Keratinocyte (primary cell): ENCODE measurements around the gene COL7A1. TPM values are rescaled to one million over a fixed set of nuclear protein-coding genes. Genes with fewer than 3 reads are reported as not detected.

ENCODE experiments used
- DNase-seq: peaks from one replicate; pipeline ENCODE4 v3.0.0-alpha.2; 2011; ENCODE audit warnings: low read depth, missing footprints, low spot score
- FAIRE-seq: peaks from 2 replicates; lab custom pipeline; 2011; peaks lifted over from hg19 to GRCh38; lab: Jason Lieb, UNC
- H2AFZ ChIP-seq: 2 replicates; pipeline ENCODE4 v1.6.0; 2012; ENCODE audit warnings: low read length, control low read depth, inconsistent platforms; ENCODE audit not compliant: control insufficient read depth
- H3K27ac ChIP-seq: 2 replicates; pipeline ENCODE4 v1.5.1; 2011; ENCODE audit warnings: low read length; ENCODE audit not compliant: control insufficient read depth, insufficient read depth
- H3K27me3 ChIP-seq: 3 replicates; pipeline ENCODE4 v1.6.0; 2011; ENCODE audit warnings: low read length; ENCODE audit not compliant: control insufficient read depth, insufficient read depth; ENCODE audit errors: extremely low read depth
- H3K36me3 ChIP-seq, 2 experiments: 2 replicates in 1 of 2; 3 replicates in 1 of 2; pipeline ENCODE4 v1.5.1; 2011; ENCODE audit warnings: low read length in 2 of 2, mild to moderate bottlenecking in 1 of 2; ENCODE audit not compliant: control insufficient read depth in 2 of 2, insufficient read depth in 2 of 2; ENCODE audit errors: extremely low read depth in 1 of 2
- H3K4me1 ChIP-seq: 3 replicates; pipeline ENCODE4 v1.5.1; 2011; ENCODE audit warnings: low read length; ENCODE audit not compliant: control insufficient read depth, insufficient read depth; ENCODE audit errors: extremely low read depth
- H3K4me2 ChIP-seq: 3 replicates; pipeline ENCODE4 v1.6.0; 2011; ENCODE audit warnings: low read depth, low read length; ENCODE audit not compliant: control insufficient read depth, insufficient read depth; ENCODE audit errors: extremely low read depth
- H3K4me3 ChIP-seq, 3 experiments: fragments of 200-600 bp in 1 of 3; sonication (generic) in 1 of 3; 2 replicates in 2 of 3; 3 replicates in 1 of 3; pipeline ENCODE4 v1.5.1; 2011 to 2016; ENCODE audit warnings: low read length in 3 of 3, mild to moderate bottlenecking in 3 of 3, control low read depth in 2 of 3, inconsistent platforms in 1 of 3, low read depth in 1 of 3, mixed read lengths in 1 of 3, mixed run types in 1 of 3, moderate library complexity in 1 of 3; ENCODE audit not compliant: control insufficient read depth in 2 of 3, insufficient read depth in 2 of 3; ENCODE audit errors: extremely low read depth in 1 of 3
- H3K79me2 ChIP-seq: 2 replicates; pipeline ENCODE4 v1.6.0; 2012; ENCODE audit warnings: low read length; ENCODE audit not compliant: control insufficient read depth, insufficient read depth
- H3K9ac ChIP-seq: 3 replicates; pipeline ENCODE4 v1.6.0; 2011; ENCODE audit warnings: low read length; ENCODE audit not compliant: control insufficient read depth, insufficient read depth; ENCODE audit errors: extremely low read depth
- H3K9me1 ChIP-seq: 3 replicates; pipeline ENCODE4 v1.6.0; 2011; ENCODE audit warnings: low read length; ENCODE audit not compliant: control insufficient read depth, insufficient read depth; ENCODE audit errors: extremely low read depth
- H3K9me3 ChIP-seq: 2 replicates; pipeline ENCODE4 v1.5.1; 2012; ENCODE audit warnings: low read depth, low read length; ENCODE audit not compliant: control insufficient read depth
- H4K20me1 ChIP-seq: 3 replicates; pipeline ENCODE4 v1.6.0; 2011; ENCODE audit warnings: low read length; ENCODE audit not compliant: control insufficient read depth, insufficient read depth; ENCODE audit errors: extremely low read depth
- EZH2 ChIP-seq: IDR thresholded peaks from one replicate; pipeline ENCODE4 v1.6.1; 2012; ENCODE audit warnings: inconsistent platforms, mild to moderate bottlenecking, low read length, moderate library complexity
- dilution Hi-C: fragments of 300-500 bp; cut with MboI; formaldehyde crosslinking; loops from one replicate; pipeline ENCODE4 v1.7.0; 2020; ENCODE audit warnings: low sequenced_read_pairs; ENCODE audit not compliant: extremely low pct_ligation_motif_present
- polyA plus RNA-seq, 5 experiments: library from polyadenylated mRNA; depleted of rRNA in 3 of 5; stranded (reverse) in 3 of 5; stranded (forward) in 1 of 5; unstranded in 1 of 5; fragments of >200 nt; gene quantifications; 1 replicate in 1 of 5; 2 replicates in 3 of 5; 3 replicates in 1 of 5; pipeline versions ENCODE4 v1.2.1 to v1.2.3, GENCODE V29; 2011 to 2012; ENCODE audit warnings: missing spikeins in 2 of 5, low read depth in 1 of 5, low replicate concordance in 1 of 5
- TF ChIP-seq, protein P1 (sequence below), 3 experiments: IDR thresholded peaks in 1 of 3; conservative IDR thresholded peaks in 1 of 3; optimal IDR thresholded peaks in 1 of 3; 2 replicates in 2 of 3; 3 replicates in 1 of 3; pipeline versions ENCODE3 to v1.5.1; 2011; ENCODE audit warnings: low read length in 3 of 3, mild to moderate bottlenecking in 3 of 3, moderate library complexity in 2 of 3, control low read depth in 1 of 3, inconsistent platforms in 1 of 3; ENCODE audit not compliant: insufficient read depth in 2 of 3; ENCODE audit errors: extremely low read depth in 1 of 3

COL7A1 gene
- polyA plus RNA-seq, 1 donor (not counting 4 experiments of a cell fraction or from before 2014, with no cell fraction given), result 59.4 TPM

- Histone ChIP-seq H3K4me1 (no peaks in the 10 kb centered on the region), H3K27me3 (no peaks in the 10 kb centered on the region), H3K27ac (no peak overlapping the region), H4K20me1 (no peaks in the 10 kb centered on the region), H3K9me1 (peaks cover under 1% of the 10 kb centered on the region), H3K9me3 (no peaks in the 10 kb centered on the region), H3K79me2 (peaks cover under 1% of the 10 kb centered on the region), H3K4me2 (no peak overlapping the region), H3K9ac (no peak overlapping the region), H3K4me3 (no peak overlapping the region), H3K36me3 (peaks cover 45 to 53% of the 10 kb centered on the region in 2 experiments), H2AFZ (no peak overlapping the region)
- dilution Hi-C loops, result no loop called here
- DNase-seq (no peak), FAIRE-seq (no peak)
- TF ChIP-seq, protein P1, sequence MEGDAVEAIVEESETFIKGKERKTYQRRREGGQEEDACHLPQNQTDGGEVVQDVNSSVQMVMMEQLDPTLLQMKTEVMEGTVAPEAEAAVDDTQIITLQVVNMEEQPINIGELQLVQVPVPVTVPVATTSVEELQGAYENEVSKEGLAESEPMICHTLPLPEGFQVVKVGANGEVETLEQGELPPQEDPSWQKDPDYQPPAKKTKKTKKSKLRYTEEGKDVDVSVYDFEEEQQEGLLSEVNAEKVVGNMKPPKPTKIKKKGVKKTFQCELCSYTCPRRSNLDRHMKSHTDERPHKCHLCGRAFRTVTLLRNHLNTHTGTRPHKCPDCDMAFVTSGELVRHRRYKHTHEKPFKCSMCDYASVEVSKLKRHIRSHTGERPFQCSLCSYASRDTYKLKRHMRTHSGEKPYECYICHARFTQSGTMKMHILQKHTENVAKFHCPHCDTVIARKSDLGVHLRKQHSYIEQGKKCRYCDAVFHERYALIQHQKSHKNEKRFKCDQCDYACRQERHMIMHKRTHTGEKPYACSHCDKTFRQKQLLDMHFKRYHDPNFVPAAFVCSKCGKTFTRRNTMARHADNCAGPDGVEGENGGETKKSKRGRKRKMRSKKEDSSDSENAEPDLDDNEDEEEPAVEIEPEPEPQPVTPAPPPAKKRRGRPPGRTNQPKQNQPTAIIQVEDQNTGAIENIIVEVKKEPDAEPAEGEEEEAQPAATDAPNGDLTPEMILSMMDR (optimal IDR thresholded peaks at IDR 0.05 in 1 of 3, IDR thresholded peaks at IDR 0.05 in 1 of 3, conservative IDR thresholded peaks at IDR 0.05 in 1 of 3; ENCODE audit: extremely low read depth in 1 of 3, insufficient read depth in 2 of 3, low read length in 3 of 3), result no peak
- TF ChIP-seq EZH2, result no peak
Measured at GRCh38 chr3:48628277-48629017, 33.3 kb upstream of the COL7A1 start.

DNA sequence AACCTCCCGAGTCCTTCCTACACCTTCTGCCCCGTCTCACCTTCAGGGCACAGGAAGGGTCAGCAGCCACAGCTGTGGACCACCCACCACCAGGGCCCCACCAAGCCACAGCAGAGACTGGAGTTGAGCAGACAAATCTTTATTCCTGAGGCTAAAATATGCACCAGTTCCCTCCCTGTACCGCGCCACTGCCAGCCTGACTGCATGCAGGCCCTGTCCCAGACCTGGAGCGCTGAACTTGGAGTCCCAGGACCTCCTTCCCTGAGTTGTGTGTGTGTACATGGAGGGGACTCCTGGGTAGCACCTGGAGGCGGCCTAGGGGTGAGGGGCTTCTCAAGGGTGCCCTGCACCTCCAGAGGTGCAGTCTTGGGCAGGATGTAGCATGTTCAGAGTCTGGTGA is 30.5 kb upstream of the COL7A1 start:
- no peak overlapping the region for H3K9ac ChIP-seq
- H3K9me1 ChIP-seq, result no peaks in the 10 kb centered on the region
- no peaks in the 10 kb centered on the region for H4K20me1 ChIP-seq
- H3K9me3 ChIP-seq, result no peaks in the 10 kb centered on the region
- no peak for TF ChIP-seq EZH2
- TF ChIP-seq, protein P1 (optimal IDR thresholded peaks at IDR 0.05 in 1 of 3, IDR thresholded peaks at IDR 0.05 in 1 of 3, conservative IDR thresholded peaks at IDR 0.05 in 1 of 3; ENCODE audit: extremely low read depth in 1 of 3, insufficient read depth in 2 of 3, low read length in 3 of 3), result no peak
- no peaks in the 10 kb centered on the region for H3K4me1 ChIP-seq
- no peak overlapping the region for H3K27ac ChIP-seq
- no peaks in the 10 kb centered on the region for H3K27me3 ChIP-seq
- no peak overlapping the region for H3K4me3 ChIP-seq
- FAIRE-seq (no peak), DNase-seq (no peak)
- H3K4me2 ChIP-seq, result no peak overlapping the region
- H3K79me2 ChIP-seq, result no peaks in the 10 kb centered on the region
- dilution Hi-C loops, result no loop called here
- H2AFZ ChIP-seq, result no peak overlapping the region
- H3K36me3 ChIP-seq, result peaks cover 29 to 38% of the 10 kb centered on the region in 2 experiments
